Ecto neural progenitor cell (in vitro differentiated cells): ENCODE results near the gene FAM120B.

ENCODE experiments used
- DNase-seq: peaks from one replicate; pipeline ENCODE4 v3.0.0-alpha.2; 2018; ENCODE audit warnings: low spot score

FAM120B gene

DNA sequence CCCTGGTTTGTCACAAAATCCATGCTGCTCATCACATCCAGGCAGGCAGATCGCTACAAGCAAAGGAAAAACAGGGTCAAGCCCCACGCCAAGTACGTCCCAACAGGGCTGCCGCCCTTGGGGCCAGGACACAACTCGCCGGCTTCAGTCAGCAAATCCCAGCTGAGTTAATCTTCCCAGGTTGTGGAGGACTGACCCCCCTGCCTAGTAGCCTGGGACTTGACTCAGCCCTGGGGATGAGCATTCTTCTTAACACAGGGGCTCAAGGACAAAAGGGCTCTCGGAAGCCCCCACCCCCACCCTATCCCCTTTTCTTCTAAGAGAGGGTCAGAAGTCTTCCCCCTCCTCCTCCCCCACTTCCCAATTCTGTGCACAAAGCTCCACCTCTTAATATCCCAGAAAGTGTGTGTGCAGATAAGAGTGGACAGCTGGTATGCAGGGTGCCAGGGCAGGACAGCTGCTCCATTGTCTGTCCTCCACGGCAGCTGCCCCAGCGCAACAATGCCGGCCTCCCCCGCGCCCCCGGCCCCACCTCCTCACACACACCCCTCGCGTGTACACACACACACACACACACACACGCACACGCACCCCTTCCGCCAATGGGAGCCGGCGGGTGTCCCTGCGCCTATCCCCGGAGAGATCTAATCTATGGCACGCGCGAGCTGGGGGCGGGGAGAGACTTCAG lies 20.2 kb upstream of the FAM120B start:
- peak; percentile 81 for DNase-seq

- no peak for DNase-seq
These were observed 19.7 kb upstream of the FAM120B start for GRCh38 chr6:170286934-170287265.

GRCh38 chr6:170287371-170287876 lies 19.1 kb upstream of the FAM120B start:
- DNase-seq = no peak

GRCh38 chr6:170288091-170288631 lies 18.4 kb upstream of the FAM120B start:
- no peak for DNase-seq

DNA sequence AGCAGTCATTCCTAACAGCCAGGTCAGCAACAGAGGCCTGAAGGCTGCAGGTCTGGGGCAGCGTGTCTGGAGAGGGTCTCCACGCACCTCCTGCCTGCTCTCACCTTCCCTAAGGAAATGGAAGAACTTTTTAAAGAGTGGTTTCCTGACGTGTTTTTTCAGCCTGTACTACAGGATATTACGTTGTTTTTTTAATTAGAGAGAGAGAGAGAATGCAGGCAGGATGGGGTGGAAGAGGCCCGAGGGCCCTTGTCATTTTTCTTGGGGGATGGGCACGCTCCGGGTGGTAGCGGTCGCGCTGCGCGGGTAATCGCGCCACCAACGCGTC lies 17.7 kb upstream of the FAM120B start:
- no peak for DNase-seq

DNA sequence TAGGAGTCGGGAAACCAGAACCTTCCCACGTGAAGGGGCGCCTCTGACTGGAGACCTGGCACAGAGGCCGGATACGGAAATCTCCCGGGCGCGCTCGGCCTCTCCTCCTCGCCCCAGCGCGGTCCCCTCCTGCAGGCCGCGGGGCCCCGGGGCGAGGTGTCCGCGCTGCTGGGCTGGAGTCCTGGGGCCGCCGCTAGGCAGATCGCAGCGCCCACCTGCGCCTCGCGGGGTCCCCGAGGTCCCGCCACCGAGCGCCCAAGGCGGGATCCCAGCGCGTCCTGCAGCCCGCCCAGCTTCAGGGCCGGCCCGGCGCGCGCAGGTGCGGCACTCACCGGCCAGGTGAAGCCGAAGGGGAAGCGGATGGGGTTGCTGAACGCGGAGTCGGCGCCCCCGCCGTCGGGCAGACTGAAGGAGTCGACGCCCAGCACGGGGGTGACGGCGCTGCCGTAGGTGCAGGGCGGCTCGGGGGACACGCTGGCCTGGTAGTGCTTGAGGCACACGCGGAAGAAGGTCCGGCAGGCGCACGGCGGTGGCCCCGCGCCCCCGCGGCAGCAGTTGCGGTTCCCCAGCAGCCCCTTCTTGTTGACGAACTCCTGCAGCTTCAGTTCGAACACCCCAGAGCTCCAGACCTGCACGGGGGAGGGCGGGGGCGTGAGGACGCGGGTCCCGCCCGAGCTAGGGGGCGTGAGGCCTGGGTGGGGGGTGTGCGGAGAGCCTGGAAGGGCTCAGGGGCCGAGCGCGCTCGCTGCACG lies 17.2 kb upstream of the FAM120B start:
- DNase-seq = no peak

- DNase-seq = no peak
These were observed 16.6 kb upstream of the FAM120B start for GRCh38 chr6:170289951-170290295.

DNA sequence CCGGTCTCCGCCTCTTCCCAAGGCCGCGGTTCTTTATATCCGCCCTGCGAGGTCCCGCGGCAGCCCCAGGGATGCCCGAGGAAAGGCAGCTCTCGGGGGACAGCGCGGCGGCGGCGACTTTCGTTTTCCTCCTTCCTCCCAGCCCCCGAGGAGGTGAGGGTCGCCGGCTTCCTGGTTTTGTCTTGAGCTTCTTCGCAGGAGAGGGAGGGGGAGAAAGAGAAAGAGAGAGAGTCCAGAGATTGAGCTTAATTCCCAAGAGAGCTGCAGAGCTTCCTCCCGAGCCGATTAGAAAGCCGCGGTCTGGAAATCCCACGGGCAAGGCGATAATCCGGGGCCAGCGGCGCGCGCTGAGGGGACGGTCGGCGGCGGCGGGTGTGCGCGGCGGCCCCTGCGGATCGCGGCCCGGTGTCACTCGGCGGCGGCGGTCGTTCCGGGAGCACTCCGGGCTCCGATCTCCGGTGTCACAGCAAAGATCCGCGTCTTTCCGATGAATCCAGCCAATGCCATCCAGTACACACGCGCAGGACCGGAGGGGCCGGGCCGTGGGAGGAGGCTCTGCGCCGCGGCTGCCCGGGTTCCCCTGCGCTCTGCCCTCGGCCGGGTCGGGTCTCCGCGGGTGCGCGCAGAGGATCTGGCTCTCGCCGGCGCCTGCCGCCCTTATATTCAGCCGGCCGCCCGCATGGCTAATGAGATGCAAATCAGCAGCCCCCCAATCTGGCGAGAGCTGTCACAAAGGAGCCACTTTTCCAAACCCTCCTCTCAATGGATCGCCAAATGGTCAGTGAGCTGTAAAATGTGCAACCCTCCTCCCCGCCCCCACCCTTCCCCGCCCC lies 16.0 kb upstream of the FAM120B start, which contains the start of gene DLL1:
Gene DLL1 (minus strand): TSS at position 783 of the 833 bp plus-strand sequence. CDS start 939 bp downstream, outside the sequence.
- DNase-seq = peak; percentile 91

DNA sequence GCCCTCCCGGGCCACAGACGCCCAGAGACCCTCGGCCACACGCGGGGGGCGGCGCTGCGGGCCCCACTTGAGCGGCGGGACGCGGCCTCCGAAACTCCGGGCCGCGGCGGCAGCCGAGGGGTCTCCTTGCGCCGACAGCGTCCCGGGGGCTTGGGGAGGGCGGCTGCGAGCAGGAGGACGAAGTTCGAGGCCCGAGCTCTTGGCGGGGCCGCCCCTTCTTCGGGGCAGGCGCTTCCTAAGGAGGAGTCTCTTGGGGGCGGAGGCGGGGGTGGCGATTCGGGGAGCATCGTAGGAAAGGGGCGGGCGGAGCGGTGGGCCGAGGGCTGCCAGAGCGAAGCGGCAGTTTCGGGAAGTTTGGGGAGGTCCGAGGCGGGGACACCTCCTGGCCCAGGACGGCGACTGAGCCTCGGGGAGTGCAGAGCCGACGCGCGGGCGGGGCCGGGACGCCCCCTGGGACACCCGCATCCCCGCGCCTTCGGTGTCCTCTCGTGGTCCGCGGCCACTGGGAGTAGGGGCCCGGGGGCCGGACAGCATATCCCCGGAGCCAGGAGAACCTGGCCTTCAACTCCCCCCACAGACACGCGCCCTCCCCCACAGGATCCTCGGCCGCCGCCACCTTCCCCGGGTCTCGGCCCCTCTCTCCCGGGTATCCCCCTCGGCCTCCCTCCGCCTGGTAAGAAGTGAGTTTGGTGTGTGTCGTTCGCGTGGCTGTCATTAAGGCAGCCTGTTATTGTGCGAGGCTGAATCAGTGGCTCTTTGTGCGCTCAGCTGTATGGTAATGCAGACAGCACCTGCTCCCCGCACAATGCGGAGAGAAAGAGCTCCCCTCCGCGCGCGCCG lies 15.1 kb upstream of the FAM120B start:
- DNase-seq = peak; percentile 86

DNA sequence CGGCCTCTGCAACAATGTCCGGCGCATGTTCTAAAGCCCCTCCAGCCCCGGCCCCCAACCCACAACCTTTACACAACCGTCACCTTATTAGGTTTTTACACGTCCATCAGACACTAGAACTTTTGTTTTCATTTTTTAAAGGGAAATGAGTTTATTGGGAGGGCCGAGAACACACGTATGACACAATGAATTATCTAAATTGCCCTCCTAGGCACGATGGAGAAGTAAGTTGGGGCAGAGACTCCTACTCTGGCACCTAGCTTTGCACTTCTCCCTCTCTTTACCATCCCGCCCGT lies 14.5 kb upstream of the FAM120B start:
- DNase-seq = no peak

- DNase-seq = peak; percentile 63
These were observed 14.0 kb upstream of the FAM120B start for GRCh38 chr6:170292407-170293158.

DNA sequence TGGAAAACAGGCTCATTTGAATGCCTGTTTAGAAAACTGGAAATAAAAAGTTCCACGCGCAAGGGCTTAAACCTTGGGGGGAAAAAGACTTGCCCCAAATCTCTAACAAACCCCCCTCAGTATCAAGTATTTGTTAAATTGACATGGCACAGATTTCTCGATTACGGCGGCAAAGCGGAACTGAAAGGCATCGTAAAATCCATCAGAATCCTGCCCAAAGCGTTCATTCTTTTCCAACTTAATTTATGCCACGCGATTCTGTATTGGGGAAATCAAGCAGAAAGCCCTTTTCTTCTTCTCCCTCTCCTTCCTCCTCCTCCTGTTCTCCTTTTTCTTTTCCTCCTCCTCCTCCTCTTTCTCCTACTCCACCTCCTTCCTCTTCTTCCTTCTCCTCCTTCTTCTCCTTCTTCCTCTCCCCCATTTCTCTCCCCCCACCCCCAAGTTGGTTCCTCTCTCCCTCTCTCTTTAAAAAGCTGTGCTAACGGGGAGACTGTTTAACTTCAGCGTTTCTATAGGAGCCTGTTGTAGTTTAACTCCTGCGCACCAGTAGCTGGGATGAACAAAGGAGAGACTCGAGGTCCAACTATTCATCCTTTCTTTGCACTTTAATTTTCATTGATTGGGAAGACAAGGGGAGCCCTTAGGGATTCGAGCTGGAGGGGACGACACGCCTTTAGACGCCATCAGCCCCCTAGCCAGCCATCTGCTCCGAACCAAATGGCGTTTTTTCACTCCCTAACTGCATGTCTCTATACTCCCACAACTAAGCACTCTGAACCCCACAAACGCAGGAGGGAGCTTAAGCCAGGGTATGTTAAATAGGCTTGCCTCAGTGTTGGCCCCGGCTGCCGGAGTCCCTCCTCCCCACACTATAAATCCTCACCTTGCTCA lies 13.0 kb upstream of the FAM120B start:
- DNase-seq = peak; percentile 46

- DNase-seq = peak; percentile 39
These were observed 12.2 kb upstream of the FAM120B start for GRCh38 chr6:170294298-170294730.

DNA sequence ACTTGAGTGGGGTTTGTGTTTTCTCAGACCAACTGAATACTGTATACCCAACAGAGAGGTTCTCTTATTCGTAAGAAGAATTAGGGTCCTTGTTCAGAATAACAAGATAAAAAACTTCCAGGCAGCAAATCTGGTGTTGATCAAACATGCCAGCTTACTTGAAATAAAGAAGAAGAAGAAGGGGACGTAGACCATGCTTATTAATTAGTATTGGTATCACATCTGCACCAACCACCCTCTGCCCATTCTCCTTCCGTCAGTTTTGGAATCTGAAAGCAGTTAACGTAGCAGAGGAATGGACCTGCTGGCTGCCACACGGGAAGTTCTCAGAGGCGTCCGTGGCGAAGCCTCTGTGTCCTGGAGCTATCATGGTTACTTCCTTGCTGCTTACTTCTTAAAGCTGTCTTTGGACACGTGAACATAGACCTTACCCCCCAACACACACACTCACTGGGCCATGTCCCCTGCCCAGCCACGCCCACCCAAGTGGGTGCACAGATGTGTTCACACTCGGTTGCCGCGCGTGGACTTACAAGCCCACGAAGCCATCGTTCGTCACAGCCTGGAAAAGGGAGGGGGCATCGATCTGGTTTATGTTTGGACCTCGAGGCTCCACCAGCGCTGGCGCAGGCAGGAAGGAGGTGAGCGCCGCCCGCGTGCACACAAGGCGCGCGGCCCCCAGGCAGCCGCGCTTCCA lies 11.6 kb upstream of the FAM120B start:
- no peak for DNase-seq

DNA sequence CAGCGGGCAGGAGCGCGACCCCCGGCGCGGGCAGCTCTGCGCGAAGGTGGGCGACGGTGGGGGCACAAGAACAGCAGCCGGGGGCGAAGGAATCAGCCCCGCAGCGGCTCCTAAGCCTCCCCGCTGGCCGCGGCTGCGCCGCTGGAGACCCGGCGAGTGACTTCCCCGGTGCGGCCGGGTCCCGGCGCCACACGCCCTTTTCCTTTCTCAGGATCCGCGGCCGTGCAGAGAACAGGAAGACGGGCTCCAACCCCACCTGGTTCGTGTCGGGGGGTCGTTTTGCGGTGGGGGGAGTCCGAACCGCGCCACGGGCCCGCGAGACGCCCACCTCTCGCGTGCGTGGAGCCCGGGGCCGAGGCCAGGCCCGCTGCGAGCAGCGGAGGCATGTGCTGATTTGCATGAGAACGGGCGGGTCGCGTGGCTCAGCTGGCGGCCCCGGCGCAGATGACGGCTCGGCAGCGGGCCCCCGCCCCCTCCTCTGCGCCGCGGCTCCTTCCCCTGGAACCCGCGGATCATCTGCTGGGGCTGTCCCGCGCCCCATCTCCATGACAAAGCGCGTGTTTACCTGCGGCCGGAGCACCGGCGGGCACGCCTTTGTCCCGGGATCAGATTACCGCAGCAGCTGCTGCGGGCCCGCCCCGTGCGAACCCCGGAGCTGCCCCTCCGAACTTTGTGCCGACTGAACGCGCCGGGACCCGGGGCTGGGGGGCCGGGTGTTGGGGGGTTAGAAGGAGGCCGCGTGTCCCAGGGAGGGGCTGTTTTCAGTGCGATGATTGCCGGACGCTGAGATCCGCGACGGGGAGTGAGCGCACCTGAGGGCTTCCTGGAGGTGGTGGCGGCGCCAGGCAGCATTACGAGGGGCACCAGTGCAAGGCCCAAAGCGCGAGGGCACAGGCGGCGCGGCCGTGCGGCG lies 10.8 kb upstream of the FAM120B start:
- peak; percentile 85 for DNase-seq

GRCh38 chr6:170296423-170296745 lies 10.2 kb upstream of the FAM120B start:
- no peak for DNase-seq

DNA sequence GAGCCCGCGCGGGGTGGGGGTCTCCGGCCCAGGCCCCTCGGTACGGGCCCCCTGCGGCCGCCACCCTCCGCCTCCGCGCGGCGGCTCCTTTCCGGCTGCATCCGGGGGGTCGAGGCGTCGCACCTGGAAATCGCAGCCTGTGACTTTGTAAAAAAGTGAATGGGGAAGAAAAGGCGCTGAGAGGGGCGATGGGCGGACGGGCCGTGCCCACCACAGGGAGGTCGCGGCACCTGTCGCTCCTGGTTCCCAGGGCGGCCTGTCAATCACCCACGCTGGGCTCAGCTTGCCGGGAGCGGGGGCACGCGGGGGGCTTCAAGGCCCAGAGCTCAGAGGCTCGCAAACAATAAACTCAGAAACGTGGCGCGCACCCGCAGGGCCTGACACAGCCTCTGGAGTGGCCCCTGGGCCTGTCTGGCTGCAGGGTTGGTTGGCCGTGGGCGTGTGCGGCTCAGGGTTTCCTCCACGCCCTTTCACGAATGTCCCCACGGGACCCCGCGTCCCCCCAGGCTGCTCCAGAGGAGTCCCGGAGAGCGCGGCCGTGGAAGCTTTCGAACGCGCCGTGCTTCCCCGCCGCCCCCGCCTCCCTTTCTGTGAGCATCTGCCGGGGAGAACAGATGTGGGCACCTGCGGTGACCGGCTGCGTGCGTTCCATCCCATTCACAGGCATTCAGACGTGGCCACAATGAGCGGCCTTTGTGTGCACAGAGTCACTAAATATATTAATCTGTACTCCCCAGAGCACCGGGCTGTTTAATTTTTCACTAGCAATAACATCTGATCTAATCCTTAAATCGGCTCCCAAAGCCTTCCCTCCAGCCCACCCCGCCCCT lies 9.6 kb upstream of the FAM120B start:
- DNase-seq = peak; percentile 75
